IPS DF 6.9 (cell line): Measurements from ENCODE around the gene MED25.
A peak's percentile ranks its signal among the peaks of the same experiment; 100 is the strongest.

Experiments used
- DNase-seq: peaks from one replicate; pipeline ENCODE4 v3.0.0-alpha.2; 2013; ENCODE audit warnings: low read depth, low spot score
- H3K27ac ChIP-seq: one replicate; pipeline ENCODE4 v1.5.1; 2013; ENCODE audit warnings: low read length, control low read depth
- H3K27me3 ChIP-seq: 2 replicates; pipeline ENCODE4 v1.6.1; 2013; ENCODE audit warnings: mild to moderate bottlenecking, low read length; ENCODE audit not compliant: control insufficient read depth, insufficient read depth
- H3K36me3 ChIP-seq: 2 replicates; pipeline ENCODE4 v1.6.1; 2013; ENCODE audit warnings: low read length; ENCODE audit not compliant: control insufficient read depth, insufficient read depth
- H3K4me1 ChIP-seq: 2 replicates; pipeline ENCODE4 v1.6.1; 2013; ENCODE audit warnings: low read length; ENCODE audit not compliant: control insufficient read depth, insufficient read depth
- H3K4me3 ChIP-seq: 2 replicates; pipeline ENCODE4 v1.5.1; 2013; ENCODE audit warnings: mild to moderate bottlenecking, low read length
- H3K9me3 ChIP-seq: 2 replicates; pipeline ENCODE4 v1.6.1; 2013; ENCODE audit warnings: low read length, inconsistent platforms; ENCODE audit not compliant: control insufficient read depth, insufficient read depth
- WGBS: extraction: QIAGEN DNeasy Blood & Tissue Kit; methylation state at CpG from one replicate; pipeline ENCODE4 v1.1.7; 2013; ENCODE audit warnings: mixed read lengths, missing lambda C conversion rate; ENCODE audit not compliant: insufficient read length, insufficient coverage; 5-methylcytosine and 5-hydroxymethylcytosine counted together

The MED25 gene

GRCh38 chr19:49850487-49851342, 32.6 kb downstream of the MED25 start, which contains the start of gene PTOV1:
TSS of gene PTOV1 (plus strand) at chr19:49851159.
- Histone ChIP-seq H3K27me3 (no peaks in the 10 kb centered on the region), H3K36me3 (peaks cover 9% of the 10 kb centered on the region), H3K4me3 (peak within 1 kb of the TSS; percentile 58; the same call in 1 of the 2 replicates), H3K4me1 (peaks cover 3% of the 10 kb centered on the region; the same call in 1 of the 2 replicates), H3K27ac (no peak within 1 kb of the TSS), H3K9me3 (no peaks in the 10 kb centered on the region)
- WGBS: no CpG with 5 or more reads among the region's 98 CpGs
- DNase-seq: peak; percentile 74

GRCh38 chr19:49851456-49852259, 33.6 kb downstream of the MED25 start:
- no peak overlapping the region for H3K27ac ChIP-seq
- DNase-seq: no peak

GRCh38 chr19:49852631-49853126, 34.6 kb downstream of the MED25 start:
- no peak overlapping the region for H3K27ac ChIP-seq
- H3K4me1 ChIP-seq: peaks cover 3% of the 10 kb centered on the region; the same call in 1 of the 2 replicates
- no CpG with 5 or more reads among the region's 14 CpGs for WGBS
- no peaks in the 10 kb centered on the region for H3K27me3 ChIP-seq
- no peaks in the 10 kb centered on the region for H3K9me3 ChIP-seq
- peaks cover 24% of the 10 kb centered on the region for H3K36me3 ChIP-seq
- no peak for DNase-seq
- H3K4me3 ChIP-seq: peak overlapping the region; percentile 58; the same call in 1 of the 2 replicates

More at GRCh38 chr19:49851456-49852259, 33.6 kb downstream of the MED25 start:
- Histone ChIP-seq H3K4me1 (peaks cover 3% of the 10 kb centered on the region; the same call in 1 of the 2 replicates), H3K9me3 (no peaks in the 10 kb centered on the region), H3K4me3 (peak overlapping the region; percentile 58; the same call in 1 of the 2 replicates), H3K27me3 (no peaks in the 10 kb centered on the region), H3K36me3 (peaks cover 15% of the 10 kb centered on the region)
- WGBS: no CpG with 5 or more reads among the region's 78 CpGs

- no peaks in the 10 kb centered on the region for H3K9me3 ChIP-seq
- H3K36me3 ChIP-seq: peaks cover 34% of the 10 kb centered on the region
Observed at GRCh38 chr19:49853852-49854377, 35.8 kb downstream of the MED25 start.

GRCh38 chr19:49854378-49855263, 36.5 kb downstream of the MED25 start:
- no CpG with 5 or more reads among the region's 39 CpGs for WGBS
- H3K4me3 ChIP-seq: no peak overlapping the region
- H3K27me3 ChIP-seq: no peaks in the 10 kb centered on the region
- H3K9me3 ChIP-seq: no peaks in the 10 kb centered on the region
- H3K4me1 ChIP-seq: peaks cover 3% of the 10 kb centered on the region; the same call in 1 of the 2 replicates
- DNase-seq: no peak
- H3K27ac ChIP-seq: no peak overlapping the region
- peaks cover 36% of the 10 kb centered on the region for H3K36me3 ChIP-seq

More at GRCh38 chr19:49853852-49854377, 35.8 kb downstream of the MED25 start:
- no peak for DNase-seq
- Histone ChIP-seq H3K27me3 (no peaks in the 10 kb centered on the region), H3K4me3 (no peak overlapping the region), H3K4me1 (peaks cover 3% of the 10 kb centered on the region; the same call in 1 of the 2 replicates), H3K27ac (no peak overlapping the region)
- no CpG with 5 or more reads among the region's 10 CpGs for WGBS

GRCh38 chr19:49855277-49855675, 37.2 kb downstream of the MED25 start:
- H3K4me3 ChIP-seq: no peak overlapping the region
- H3K27ac ChIP-seq: no peak overlapping the region
- H3K4me1 ChIP-seq: no peaks in the 10 kb centered on the region; the same call in 1 of the 2 replicates
- H3K36me3 ChIP-seq: peaks cover 41% of the 10 kb centered on the region
- H3K9me3 ChIP-seq: no peaks in the 10 kb centered on the region
- WGBS: no CpG with 5 or more reads among the region's 12 CpGs
- no peaks in the 10 kb centered on the region for H3K27me3 ChIP-seq
- no peak for DNase-seq

GRCh38 chr19:49855676-49856573, 37.8 kb downstream of the MED25 start:
- WGBS: no CpG with 5 or more reads among the region's 21 CpGs
- H3K9me3 ChIP-seq: no peaks in the 10 kb centered on the region
- no peaks in the 10 kb centered on the region; the same call in 1 of the 2 replicates for H3K4me1 ChIP-seq
- H3K36me3 ChIP-seq: peaks cover 46% of the 10 kb centered on the region
- DNase-seq: no peak
- H3K27me3 ChIP-seq: no peaks in the 10 kb centered on the region
- no peak overlapping the region for H3K27ac ChIP-seq
- no peak overlapping the region for H3K4me3 ChIP-seq

GRCh38 chr19:49856574-49857021, 38.5 kb downstream of the MED25 start:
- WGBS: no CpG with 5 or more reads among the region's 18 CpGs
- Histone ChIP-seq H3K27ac (no peak overlapping the region), H3K9me3 (no peaks in the 10 kb centered on the region), H3K36me3 (peaks cover 47% of the 10 kb centered on the region), H3K4me3 (no peak overlapping the region), H3K27me3 (no peaks in the 10 kb centered on the region), H3K4me1 (no peaks in the 10 kb centered on the region; the same call in 1 of the 2 replicates)
- no peak for DNase-seq
